ENCODE results near the gene SPATA31C1. TPM values are rescaled to one million over a fixed set of nuclear protein-coding genes. Genes with fewer than 3 reads are reported as not detected.
A peak's percentile ranks its signal among the peaks of the same experiment; 100 is the strongest.

Gene SPATA31C1
- total RNA-seq, 2 donors from 2014 or later, result not detected

GRCh38 chr9:87957839-87958238, 40.1 kb downstream of the SPATA31C1 start:
- Histone ChIP-seq H3K27me3 (no peaks in the 10 kb centered on the region), H3K4me1 (peaks cover 17% of the 10 kb centered on the region), H3K4me3 (no peak overlapping the region), H3K36me3 (replicated peaks in 1 of 2; ENCODE audit: insufficient read depth in 1 of 2, low read depth in 2 of 2) (no peaks in the 10 kb centered on the region), H3K27ac (no peak overlapping the region), H3K9me3 (no peaks in the 10 kb centered on the region)
- intact Hi-C loops (cut with DNase I), result no loop called here
- TF ChIP-seq CTCF (IDR thresholded peaks at IDR 0.05) (no peak), POLR2A (IDR thresholded peaks at IDR 0.05) (no peak)
- WGBS, 2 donors, result 79 to 95% methylated on average over 7 of the region's 7 CpGs
- no peak for DNase-seq
- ATAC-seq, result no peak

- Histone ChIP-seq H3K4me3 (no peak overlapping the region), H3K4me1 (peaks cover 17% of the 10 kb centered on the region), H3K27ac (no peak overlapping the region), H3K27me3 (no peaks in the 10 kb centered on the region), H3K9me3 (no peaks in the 10 kb centered on the region), H3K36me3 (replicated peaks in 1 of 2; ENCODE audit: insufficient read depth in 1 of 2, low read depth in 2 of 2) (no peaks in the 10 kb centered on the region)
- WGBS, 2 donors, result 78 to 95% methylated on average over 1 of the region's 1 CpG
- ATAC-seq, result no peak
- intact Hi-C loops (cut with DNase I), result no loop called here
- TF ChIP-seq CTCF (IDR thresholded peaks at IDR 0.05) (no peak), POLR2A (IDR thresholded peaks at IDR 0.05) (no peak)
- DNase-seq, result no peak
Observed at GRCh38 chr9:87958591-87958990, 40.8 kb downstream of the SPATA31C1 start.

- Histone ChIP-seq H3K27me3 (no peaks in the 10 kb centered on the region), H3K9me3 (no peaks in the 10 kb centered on the region), H3K4me3 (no peak overlapping the region), H3K4me1 (peaks cover 17% of the 10 kb centered on the region), H3K36me3 (replicated peaks in 1 of 2; ENCODE audit: insufficient read depth in 1 of 2, low read depth in 2 of 2) (no peaks in the 10 kb centered on the region), H3K27ac (peak overlapping the region in 3 of 4 donors; percentile 3 to 12 (median 5))
- WGBS, 2 donors, result 11% methylated on average over 4 of the region's 4 CpGs
- intact Hi-C loops (cut with DNase I), result no loop called here
- ATAC-seq (peak; percentile 75), DNase-seq (peak in 3 of 4 donors; percentile 26 to 64 (median 45))
- TF ChIP-seq CTCF (IDR thresholded peaks at IDR 0.05), result no peak
- TF ChIP-seq POLR2A (IDR thresholded peaks at IDR 0.05), result no peak
Observed at GRCh38 chr9:87959916-87960581, 42.3 kb downstream of the SPATA31C1 start.

- intact Hi-C loops (cut with DNase I), result no loop called here
Observed at GRCh38 chr9:87963770-87964169, 46.0 kb downstream of the SPATA31C1 start.

More at GRCh38 chr9:87963770-87964169, 46.0 kb downstream of the SPATA31C1 start:
- Histone ChIP-seq H3K4me1 (peaks cover 17% of the 10 kb centered on the region), H3K36me3 (replicated peaks in 1 of 2; ENCODE audit: insufficient read depth in 1 of 2, low read depth in 2 of 2) (no peaks in the 10 kb centered on the region), H3K9me3 (no peaks in the 10 kb centered on the region), H3K27me3 (no peaks in the 10 kb centered on the region), H3K27ac (no peak overlapping the region), H3K4me3 (no peak overlapping the region)
- ATAC-seq (no peak), DNase-seq (no peak)
- 79 to 100% methylated on average over 2 to 6 of the region's 6 CpGs for WGBS, 2 donors
- no peak for TF ChIP-seq CTCF (IDR thresholded peaks at IDR 0.05)
- no peak for TF ChIP-seq POLR2A (IDR thresholded peaks at IDR 0.05)

All from body of pancreas (tissue), 4 donors.